GM18498 (cell line): ENCODE measurements around the gene CYFIP2.

Experiments used
- ATAC-seq: cut with Tn5 transposase; IDR thresholded peaks from one replicate; pipeline ENCODE4 v1.9.1; 2021; ENCODE audit warnings: mild to moderate bottlenecking, moderate library complexity; ENCODE audit not compliant: unreplicated experiment

The CYFIP2 gene

GRCh38 chr5:157253547-157253946 lies 12.4 kb upstream of the CYFIP2 start:
- peak; percentile 48 for ATAC-seq

- no peak for ATAC-seq
Observed at GRCh38 chr5:157258450-157258849, 7.5 kb upstream of the CYFIP2 start.

GRCh38 chr5:157259699-157260098 lies 6.2 kb upstream of the CYFIP2 start:
- no peak for ATAC-seq

GRCh38 chr5:157263496-157264090 lies 2.3 kb upstream of the CYFIP2 start:
- ATAC-seq: no peak

GRCh38 chr5:157266286-157267007 lies 524 bp downstream of the CYFIP2 start:
- peak; percentile 58 for ATAC-seq

- ATAC-seq: no peak
Observed at GRCh38 chr5:157267025-157267424, 1.1 kb downstream of the CYFIP2 start.

- ATAC-seq: no peak
Observed at GRCh38 chr5:157267761-157268480, 2.0 kb downstream of the CYFIP2 start.

GRCh38 chr5:157269165-157269671 lies 3.3 kb downstream of the CYFIP2 start:
- no peak for ATAC-seq

- no peak for ATAC-seq
Observed at GRCh38 chr5:157269761-157270272, 3.9 kb downstream of the CYFIP2 start.

- no peak for ATAC-seq
Observed at GRCh38 chr5:157270771-157271170, 4.8 kb downstream of the CYFIP2 start.

- ATAC-seq: peak; percentile 88
Observed at GRCh38 chr5:157271740-157272271, 5.9 kb downstream of the CYFIP2 start.

GRCh38 chr5:157273131-157273556 lies 7.2 kb downstream of the CYFIP2 start:
- ATAC-seq: peak; percentile 47

- no peak for ATAC-seq
Observed at GRCh38 chr5:157275403-157275802, 9.5 kb downstream of the CYFIP2 start.

- ATAC-seq: no peak
Observed at GRCh38 chr5:157278319-157279037, 12.6 kb downstream of the CYFIP2 start.

GRCh38 chr5:157279605-157280239 lies 13.8 kb downstream of the CYFIP2 start:
- no peak for ATAC-seq

- no peak for ATAC-seq
Observed at GRCh38 chr5:157280927-157281326, 15.0 kb downstream of the CYFIP2 start.

- ATAC-seq: no peak
Observed at GRCh38 chr5:157282150-157282549, 16.2 kb downstream of the CYFIP2 start.

- ATAC-seq: peak; percentile 100
Observed at GRCh38 chr5:157283434-157283833, 17.5 kb downstream of the CYFIP2 start.

GRCh38 chr5:157284458-157285212 lies 18.7 kb downstream of the CYFIP2 start:
- ATAC-seq: no peak
